Common myeloid progenitor, CD34-positive (primary cell): Measurements from ENCODE around the gene PSTPIP1.

Source experiments
- CTCF ChIA-PET: fragments of 350-600 bp; sonication (Branson Sonifier 250); formaldehyde crosslinking; loops from one replicate; lab custom pipeline; 2021; ENCODE audit warnings: antibody characterized with exemption; lab: Charles Lee
- POLR2A ChIA-PET: fragments of 350-600 bp; sonication (Branson Sonifier 250); formaldehyde crosslinking; loops from one replicate; lab custom pipeline; 2021; ENCODE audit warnings: antibody characterized with exemption; lab: Charles Lee
- DNase-seq, 3 donors: peaks; one replicate each; pipeline versions ENCODE4 v3.0.0 to v3.0.0-alpha.2; 2013
- H3K27ac ChIP-seq, 2 experiments: 1 replicate in 1 of 2; 2 replicates in 1 of 2; pipeline ENCODE4 v1.7.0; 2013; ENCODE audit warnings: inconsistent platforms in 2 of 2, low read length in 2 of 2, mild to moderate bottlenecking in 2 of 2, low read depth in 1 of 2, moderate library complexity in 1 of 2; ENCODE audit not compliant: severe bottlenecking in 2 of 2, insufficient read depth in 1 of 2, poor library complexity in 1 of 2
- H3K27me3 ChIP-seq, 5 experiments: replicated peaks in 2 of 5; 1 replicate in 3 of 5; 2 replicates in 2 of 5; pipeline versions ENCODE4 v1.6.1 to v1.7.0; 2013; ENCODE audit warnings: low read length in 4 of 5, mild to moderate bottlenecking in 2 of 5, moderate library complexity in 2 of 5, inconsistent platforms in 1 of 5; ENCODE audit not compliant: insufficient read depth in 5 of 5, control insufficient read depth in 4 of 5
- H3K36me3 ChIP-seq, 4 experiments: 1 replicate in 2 of 4; 2 replicates in 2 of 4; pipeline versions ENCODE4 v1.6.1 to v1.7.0; 2013; ENCODE audit warnings: low read length in 3 of 4, control low read depth in 1 of 4, mild to moderate bottlenecking in 1 of 4; ENCODE audit not compliant: control insufficient read depth in 4 of 4, insufficient read depth in 4 of 4
- H3K4me1 ChIP-seq, 4 experiments: 1 replicate in 3 of 4; 2 replicates in 1 of 4; pipeline versions ENCODE4 v1.6.1 to v1.7.1; 2013; ENCODE audit warnings: low read length in 3 of 4, mild to moderate bottlenecking in 3 of 4, control low read depth in 1 of 4, inconsistent platforms in 1 of 4, moderate library complexity in 1 of 4; ENCODE audit not compliant: control insufficient read depth in 4 of 4, insufficient read depth in 4 of 4; ENCODE audit errors: control extremely low read depth in 1 of 4
- H3K4me3 ChIP-seq, 7 experiments: 1 replicate in 4 of 7; 2 replicates in 3 of 7; pipeline versions ENCODE4 v1.5.1 to v1.7.0; 2013; ENCODE audit warnings: mild to moderate bottlenecking in 7 of 7, low read length in 6 of 7, moderate library complexity in 6 of 7, inconsistent platforms in 2 of 7, low read depth in 2 of 7, control low read depth in 1 of 7; ENCODE audit not compliant: insufficient read depth in 4 of 7, control insufficient read depth in 1 of 7; ENCODE audit errors: extremely low read depth in 1 of 7
- H3K9me3 ChIP-seq, 5 experiments: 1 replicate in 4 of 5; 2 replicates in 1 of 5; pipeline versions ENCODE4 v1.6.1 to v1.7.1; 2013; ENCODE audit warnings: low read length in 4 of 5, mild to moderate bottlenecking in 2 of 5, inconsistent platforms in 1 of 5, low read depth in 1 of 5, moderate library complexity in 1 of 5; ENCODE audit not compliant: control insufficient read depth in 4 of 5, insufficient read depth in 2 of 5; ENCODE audit errors: control extremely low read depth in 1 of 5
- WGBS: methylation state at CpG from one replicate; pipeline ENCODE4 v1.1.5; 2013; ENCODE audit not compliant: insufficient coverage; 5-methylcytosine and 5-hydroxymethylcytosine counted together

PSTPIP1 gene

GRCh38 chr15:77012868-77013267 lies 17.9 kb downstream of the PSTPIP1 start:
- Histone ChIP-seq H3K36me3 (peaks cover 0 to 4% (median under 1%) of the 10 kb centered on the region in 4 experiments), H3K4me3 (no peak overlapping the region), H3K27ac (no peak overlapping the region), H3K4me1 (peaks cover 6 to 56% (median 48%) of the 10 kb centered on the region in 4 experiments), H3K9me3 (no peaks in the 10 kb centered on the region), H3K27me3 (no peaks in the 10 kb centered on the region)
- POLR2A ChIA-PET = no interaction called here
- WGBS = 86% methylated on average over 1 of the region's 4 CpGs
- CTCF ChIA-PET = interaction anchor here (0.7 to 2.1 kb wide), 10 partner anchors 8 to 40 kb away, joined by 3 to 11 read pairs (median 4); no protein-coding TSS in a partner anchor
- DNase-seq = no peak

GRCh38 chr15:77013776-77014131 lies 18.8 kb downstream of the PSTPIP1 start:
- H3K4me3 ChIP-seq = peak overlapping the region in 2 of 7 experiments; percentile 4 to 8
- H3K36me3 ChIP-seq = peaks cover 0 to 6% (median 0%) of the 10 kb centered on the region in 4 experiments
- H3K27ac ChIP-seq = no peak overlapping the region
- DNase-seq = peak; percentile 40 to 78 (median 75)
- H3K27me3 ChIP-seq = no peaks in the 10 kb centered on the region
- H3K9me3 ChIP-seq = no peaks in the 10 kb centered on the region
- CTCF ChIA-PET = interaction anchor here (0.9 to 2.1 kb wide), 9 partner anchors 9 to 41 kb away, joined by 3 to 11 read pairs (median 4); no protein-coding TSS in a partner anchor
- POLR2A ChIA-PET = no interaction called here
- peaks cover 6 to 63% (median 49%) of the 10 kb centered on the region in 4 experiments for H3K4me1 ChIP-seq
- 67% methylated on average over 5 of the region's 6 CpGs for WGBS

GRCh38 chr15:77014132-77015081 lies 19.5 kb downstream of the PSTPIP1 start:
- Histone ChIP-seq H3K36me3 (peaks cover 0 to 13% (median 0%) of the 10 kb centered on the region in 4 experiments), H3K9me3 (no peaks in the 10 kb centered on the region), H3K27me3 (no peaks in the 10 kb centered on the region), H3K27ac (no peak overlapping the region), H3K4me3 (peak overlapping the region in 2 of 7 experiments; percentile 4 to 8), H3K4me1 (peaks cover 6 to 70% (median 52%) of the 10 kb centered on the region in 4 experiments)
- ChIA-PET CTCF (interaction anchor here (0.9 to 2.1 kb wide), 8 partner anchors 8 to 41 kb away, joined by 3 to 11 read pairs (median 4); no protein-coding TSS in a partner anchor), POLR2A (no interaction called here)
- WGBS = 50% methylated on average over 19 of the region's 23 CpGs
- DNase-seq = peak; percentile 57 to 91 (median 89)

- DNase-seq = no peak
- H3K27me3 ChIP-seq = no peaks in the 10 kb centered on the region
- ChIA-PET POLR2A (no interaction called here), CTCF (interaction anchor here (1.0 to 1.2 kb wide), 3 partner anchors 14 to 41 kb away, joined by 3 read pairs; no protein-coding TSS in a partner anchor)
- H3K36me3 ChIP-seq = peaks cover 0 to 15% (median under 1%) of the 10 kb centered on the region in 4 experiments
- H3K27ac ChIP-seq = no peak overlapping the region
- WGBS = 67% methylated on average over 19 of the region's 21 CpGs
- peaks cover 6 to 82% (median 58%) of the 10 kb centered on the region in 4 experiments for H3K4me1 ChIP-seq
- peak overlapping the region in 1 of 7 experiments; percentile 8 for H3K4me3 ChIP-seq
- no peaks in the 10 kb centered on the region for H3K9me3 ChIP-seq
Observed at GRCh38 chr15:77015646-77016320, 20.9 kb downstream of the PSTPIP1 start.

- Histone ChIP-seq H3K4me1 (peaks cover 6 to 85% (median 60%) of the 10 kb centered on the region in 4 experiments), H3K9me3 (no peaks in the 10 kb centered on the region), H3K27me3 (no peaks in the 10 kb centered on the region), H3K4me3 (no peak overlapping the region), H3K27ac (no peak overlapping the region), H3K36me3 (peaks cover 0 to 15% (median under 1%) of the 10 kb centered on the region in 4 experiments)
- no CpG with 5 or more reads among the region's 3 CpGs for WGBS
- no peak for DNase-seq
- POLR2A ChIA-PET = no interaction called here
- CTCF ChIA-PET = interaction anchor here (1.0 to 1.8 kb wide), 4 partner anchors 9 to 43 kb away, joined by 3 to 9 read pairs (median 4); no protein-coding TSS in a partner anchor
Observed at GRCh38 chr15:77016321-77016695, 21.4 kb downstream of the PSTPIP1 start.

- CTCF ChIA-PET = interaction anchor here (1.0 to 1.8 kb wide), 5 partner anchors 10 to 43 kb away, joined by 3 to 9 read pairs (median 4); no protein-coding TSS in a partner anchor
- H3K4me1 ChIP-seq = peaks cover 6 to 93% (median 68%) of the 10 kb centered on the region in 4 experiments
- POLR2A ChIA-PET = no interaction called here
- DNase-seq = no peak
- H3K4me3 ChIP-seq = no peak overlapping the region
- WGBS = 100% methylated on average over 6 of the region's 7 CpGs
- H3K27ac ChIP-seq = no peak overlapping the region
- no peaks in the 10 kb centered on the region for H3K9me3 ChIP-seq
- no peaks in the 10 kb centered on the region for H3K27me3 ChIP-seq
- H3K36me3 ChIP-seq = peaks cover 0 to 15% (median under 1%) of the 10 kb centered on the region in 4 experiments
Observed at GRCh38 chr15:77017091-77017660, 22.2 kb downstream of the PSTPIP1 start.
